Esophagus squamous epithelium (tissue), 4 donors: Measurements from ENCODE around the gene MAGI1.

ENCODE experiments used
- POLR2A ChIP-seq, 4 donors: fragments of 450-650 bp; IDR thresholded peaks; one replicate each; pipeline ENCODE4 v1.6.1; 2017; ENCODE audit warnings: antibody characterized with exemption in 4 of 4, mild to moderate bottlenecking in 4 of 4, moderate library complexity in 3 of 4
- TF ChIP-seq, protein P1 (sequence below), 6 experiments: fragments of 450-650 bp in 4 of 6; fragments of 200-600 bp in 2 of 6; sonication (generic) in 2 of 6; IDR thresholded peaks; one replicate each; pipeline ENCODE4 v1.5.1; 2016 to 2019; ENCODE audit warnings: antibody characterized with exemption in 6 of 6, mild to moderate bottlenecking in 4 of 6, moderate library complexity in 4 of 6

DNA sequence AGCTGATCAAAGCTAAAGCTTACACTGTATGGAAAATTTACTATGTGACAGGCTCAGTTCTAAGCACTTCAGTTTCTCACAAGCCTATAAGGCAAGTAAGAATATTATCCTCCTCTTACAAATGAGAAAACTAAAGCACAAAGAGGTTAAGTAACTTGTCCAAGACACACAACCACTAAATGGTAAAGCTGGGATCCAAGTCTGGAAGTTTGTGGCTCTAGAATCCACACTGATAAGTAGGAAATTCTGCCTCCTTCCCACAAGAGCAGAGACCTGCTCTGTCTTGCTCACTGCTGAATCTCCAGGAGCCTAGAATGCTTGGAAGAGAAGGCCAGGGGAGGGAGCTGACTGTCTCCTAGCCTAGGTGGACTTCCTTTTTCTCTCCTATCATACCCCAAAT, 60.6 kb downstream of the MAGI1 start:
- TF ChIP-seq, protein P1, sequence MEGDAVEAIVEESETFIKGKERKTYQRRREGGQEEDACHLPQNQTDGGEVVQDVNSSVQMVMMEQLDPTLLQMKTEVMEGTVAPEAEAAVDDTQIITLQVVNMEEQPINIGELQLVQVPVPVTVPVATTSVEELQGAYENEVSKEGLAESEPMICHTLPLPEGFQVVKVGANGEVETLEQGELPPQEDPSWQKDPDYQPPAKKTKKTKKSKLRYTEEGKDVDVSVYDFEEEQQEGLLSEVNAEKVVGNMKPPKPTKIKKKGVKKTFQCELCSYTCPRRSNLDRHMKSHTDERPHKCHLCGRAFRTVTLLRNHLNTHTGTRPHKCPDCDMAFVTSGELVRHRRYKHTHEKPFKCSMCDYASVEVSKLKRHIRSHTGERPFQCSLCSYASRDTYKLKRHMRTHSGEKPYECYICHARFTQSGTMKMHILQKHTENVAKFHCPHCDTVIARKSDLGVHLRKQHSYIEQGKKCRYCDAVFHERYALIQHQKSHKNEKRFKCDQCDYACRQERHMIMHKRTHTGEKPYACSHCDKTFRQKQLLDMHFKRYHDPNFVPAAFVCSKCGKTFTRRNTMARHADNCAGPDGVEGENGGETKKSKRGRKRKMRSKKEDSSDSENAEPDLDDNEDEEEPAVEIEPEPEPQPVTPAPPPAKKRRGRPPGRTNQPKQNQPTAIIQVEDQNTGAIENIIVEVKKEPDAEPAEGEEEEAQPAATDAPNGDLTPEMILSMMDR (IDR thresholded peaks at IDR 0.05), result no peak
- TF ChIP-seq POLR2A (IDR thresholded peaks at IDR 0.05), result no peak
